IMR-90 (cell line): ENCODE results near the gene SELP. TPM values are rescaled to one million over a fixed set of nuclear protein-coding genes. Genes with fewer than 3 reads are reported as not detected.

Experiments used
- ATAC-seq: fragments of 200-7000 bp; cut with Tn5 transposase; 2 replicates; pipeline ENCODE4 v1.9.1; 2020; ENCODE audit warnings: low read depth, mild to moderate bottlenecking, moderate library complexity
- BruUV-seq: library from RNA; stranded (reverse); fragments of 400-500 nt; replicated peaks from 2 replicates; lab custom pipeline; 2021; lab: Mats Ljungman, UMichigan
- CTCF ChIA-PET: fragments of 300-600 bp; formaldehyde crosslinking; extraction: SDS; loops from one replicate; lab custom pipeline; 2021; ENCODE audit warnings: antibody characterized with exemption; lab: Yijun Ruan, JAX
- POLR2A ChIA-PET: fragments of 300-600 bp; sonication (Branson Sonifier 250); formaldehyde crosslinking; loops from one replicate; lab custom pipeline; 2022; ENCODE audit warnings: antibody characterized with exemption; ENCODE audit not compliant: unreplicated experiment; lab: Charles Lee
- DNase-seq: peaks from one replicate; pipeline ENCODE4 v3.0.0; 2013
- H2AFZ ChIP-seq: replicated peaks from 2 replicates; pipeline ENCODE3; 2013; ENCODE audit warnings: low read length, mild to moderate bottlenecking; ENCODE audit not compliant: poor library complexity
- H2AK5ac ChIP-seq: 2 replicates; pipeline ENCODE4 v1.6.1; 2013; ENCODE audit warnings: low read depth, low read length, inconsistent platforms
- H2AK9ac ChIP-seq: replicated peaks from 2 replicates; pipeline ENCODE3; 2013; ENCODE audit warnings: mild to moderate bottlenecking, low read depth, low read length, moderate library complexity; ENCODE audit not compliant: poor library complexity
- H2BK120ac ChIP-seq: 2 replicates; pipeline ENCODE4 v1.6.1; 2013; ENCODE audit warnings: low read depth, low read length, inconsistent platforms
- H2BK15ac ChIP-seq: 3 replicates; pipeline ENCODE4 v1.6.1; 2013; ENCODE audit warnings: low read depth, low read length, inconsistent platforms
- H2BK20ac ChIP-seq: 2 replicates; pipeline ENCODE4 v1.6.1; 2013; ENCODE audit warnings: low read depth, mild to moderate bottlenecking, inconsistent platforms, low read length, moderate library complexity
- H2BK5ac ChIP-seq: 2 replicates; pipeline ENCODE4 v1.6.1; 2013; ENCODE audit warnings: mild to moderate bottlenecking, low read depth, low read length, inconsistent platforms; ENCODE audit not compliant: poor library complexity, severe bottlenecking
- H3K14ac ChIP-seq: replicated peaks from 2 replicates; pipeline ENCODE4 v1.6.1; 2013; ENCODE audit warnings: low read depth, low read length, inconsistent platforms
- H3K18ac ChIP-seq: 2 replicates; pipeline ENCODE4 v1.6.1; 2013; ENCODE audit warnings: low read depth, low read length, control low read depth
- H3K23ac ChIP-seq: 2 replicates; pipeline ENCODE4 v1.6.1; 2013; ENCODE audit warnings: low read depth, low read length, inconsistent platforms
- H3K27ac ChIP-seq: 2 replicates; pipeline ENCODE4 v1.5.1; 2013; ENCODE audit warnings: mild to moderate bottlenecking, control low read depth, low read length; ENCODE audit not compliant: insufficient read depth
- H3K27me3 ChIP-seq: 2 replicates; pipeline ENCODE4 v1.6.1; 2013; ENCODE audit warnings: low read length; ENCODE audit not compliant: control insufficient read depth, insufficient read depth
- H3K36me3 ChIP-seq: 2 replicates; pipeline ENCODE4 v1.6.1; 2013; ENCODE audit warnings: low read length, mixed read lengths; ENCODE audit not compliant: control insufficient read depth, insufficient read depth
- H3K4ac ChIP-seq: 2 replicates; pipeline ENCODE4 v1.6.1; 2013; ENCODE audit warnings: low read depth, low read length, inconsistent platforms
- H3K4me1 ChIP-seq: 2 replicates; pipeline ENCODE4 v1.6.1; 2013; ENCODE audit warnings: low read length, mixed read lengths; ENCODE audit not compliant: control insufficient read depth, insufficient read depth
- H3K4me2 ChIP-seq: 2 replicates; pipeline ENCODE4 v1.6.1; 2013; ENCODE audit warnings: low read depth, mild to moderate bottlenecking, control low read depth, low read length, moderate library complexity
- H3K4me3 ChIP-seq: 2 replicates; pipeline ENCODE4 v1.5.1; 2013; ENCODE audit warnings: low read depth, mild to moderate bottlenecking, control low read depth, low read length, moderate library complexity; ENCODE audit not compliant: insufficient read depth
- H3K56ac ChIP-seq: 2 replicates; pipeline ENCODE4 v1.6.1; 2013; ENCODE audit warnings: low read length, inconsistent platforms; ENCODE audit not compliant: insufficient read depth; ENCODE audit errors: extremely low read depth
- H3K79me1 ChIP-seq, 2 experiments: 2 replicates each; pipeline ENCODE4 v1.6.1; 2013; ENCODE audit warnings: low read length in 2 of 2, inconsistent platforms in 1 of 2, low read depth in 1 of 2
- H3K9ac ChIP-seq: 2 replicates; pipeline ENCODE4 v1.6.1; 2013; ENCODE audit warnings: low read depth, low read length, control low read depth
- H3K9me1 ChIP-seq: 2 replicates; pipeline ENCODE4 v1.6.1; 2013; ENCODE audit warnings: low read length, inconsistent platforms; ENCODE audit not compliant: insufficient read depth
- H3K9me3 ChIP-seq: 2 replicates; pipeline ENCODE4 v1.6.1; 2013; ENCODE audit warnings: low read length; ENCODE audit not compliant: control insufficient read depth, insufficient read depth
- H4K20me1 ChIP-seq: 2 replicates; pipeline ENCODE4 v1.6.1; 2013; ENCODE audit warnings: low read length, inconsistent platforms; ENCODE audit not compliant: insufficient read depth
- H4K5ac ChIP-seq: 2 replicates; pipeline ENCODE4 v1.6.1; 2013; ENCODE audit warnings: mild to moderate bottlenecking, low read depth, low read length, control low read depth
- H4K8ac ChIP-seq, 2 experiments: 2 replicates each; pipeline ENCODE4 v1.6.1; 2013; ENCODE audit warnings: low read depth in 2 of 2, low read length in 2 of 2, control low read depth in 1 of 2, inconsistent platforms in 1 of 2
- H4K91ac ChIP-seq: 2 replicates; pipeline ENCODE4 v1.6.1; 2013; ENCODE audit warnings: low read depth, low read length, inconsistent platforms; ENCODE audit not compliant: insufficient read depth
- NFE2L2 ChIP-seq: fragments of 150-350 bp; IDR thresholded peaks from 2 replicates; pipeline ENCODE4 v1.6.1; 2016; ENCODE audit warnings: low read depth, mild to moderate bottlenecking, low read length
- RCOR1 ChIP-seq: IDR thresholded peaks from 2 replicates; pipeline ENCODE4 v1.6.1; 2012; ENCODE audit warnings: mild to moderate bottlenecking, low read length, improper control_type of control experiment; ENCODE audit not compliant: insufficient replicate concordance
- RFX5 ChIP-seq: IDR thresholded peaks from 2 replicates; pipeline ENCODE4 v1.8.0; 2012; ENCODE audit warnings: low read depth, mild to moderate bottlenecking, low read length, moderate library complexity
- WGBS, 2 experiments: methylation state at CpG; one replicate each; pipeline versions ENCODE4 v1.1.5 to v1.1.7; 2013; ENCODE audit warnings: missing lambda C conversion rate in 2 of 2; ENCODE audit not compliant: insufficient read length in 1 of 2; ENCODE audit errors: extremely low coverage in 2 of 2; 5-methylcytosine and 5-hydroxymethylcytosine counted together
- dilution Hi-C: fragments of 300-500 bp; cut with HindIII; formaldehyde crosslinking; loops from one replicate; pipeline ENCODE4 v1.14.3; 2018; ENCODE audit warnings: low sequenced_read_pairs; ENCODE audit not compliant: unreplicated experiment
- in situ Hi-C: fragments of 300-500 bp; cut with MboI; formaldehyde crosslinking; loops from 3 replicates; pipeline ENCODE4 v1.14.3; 2019; ENCODE audit warnings: low sequenced_read_pairs, inconsistent platforms, mixed read lengths
- intact Hi-C: fragments of 100-400 bp; cut with micrococcal nuclease; formaldehyde crosslinking; loops from 2 replicates; pipeline ENCODE4 v1.10.0; 2022
- polyA plus RNA-seq, 3 experiments: library from polyadenylated mRNA; depleted of rRNA; stranded (reverse); fragments of >200 nt; gene quantifications; 2 replicates each; pipeline ENCODE4 v1.2.3, GENCODE V29; 2012; ENCODE audit warnings: low replicate concordance in 1 of 3
- total RNA-seq: library from RNA; depleted of rRNA; stranded (reverse); fragments of >200 nt; gene quantifications from 2 replicates; pipeline ENCODE4 v1.2.3, GENCODE V29; 2012
- TF ChIP-seq, protein P1 (sequence below): conservative IDR thresholded peaks from 2 replicates; pipeline ENCODE4 v1.5.1; 2012; ENCODE audit warnings: mild to moderate bottlenecking, low read depth, low read length, improper control_type of control experiment
- TF ChIP-seq, protein P2 (sequence below): fragments of 150-350 bp; IDR thresholded peaks from 2 replicates; pipeline ENCODE4 v1.6.1; 2017; ENCODE audit warnings: mild to moderate bottlenecking, antibody characterized with exemption, low read length, low read depth

SELP gene
- total and polyA plus RNA-seq, 2 of the 4 experiments (the other 2 are of a cell fraction), result not detected

DNA sequence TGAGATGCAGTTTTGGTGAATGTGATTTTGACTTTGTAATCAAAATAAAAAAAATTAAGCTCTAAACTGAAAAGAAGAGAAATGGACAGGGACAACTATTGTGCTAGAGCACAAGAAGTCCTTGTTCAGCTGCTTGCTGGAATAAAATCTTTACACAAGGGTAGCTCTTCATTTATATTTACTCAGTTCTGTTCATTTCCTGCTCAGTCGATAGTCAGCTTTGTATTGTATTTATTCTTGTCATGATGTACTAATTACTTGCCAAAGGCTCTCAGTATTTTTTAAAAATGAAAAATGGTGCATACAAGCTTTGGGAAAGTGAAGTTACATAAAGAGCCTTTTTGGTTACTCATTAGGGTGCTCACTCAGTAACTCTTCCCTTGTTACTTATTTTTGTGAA is 61.4 kb downstream of the SELP start:
- no peak overlapping the region for H2BK15ac ChIP-seq
- in situ Hi-C loops (no loop called here), dilution Hi-C loops (no loop called here), intact Hi-C loops (no loop called here)
- H2AK9ac ChIP-seq, result no peak overlapping the region
- H4K8ac ChIP-seq, result no peak overlapping the region
- no peaks in the 10 kb centered on the region for H3K9me1 ChIP-seq
- no peak overlapping the region for H2BK20ac ChIP-seq
- H3K27ac ChIP-seq, result no peak overlapping the region
- BruUV-seq, result no TSS peak
- no peak overlapping the region for H3K9ac ChIP-seq
- no peaks in the 10 kb centered on the region for H3K9me3 ChIP-seq
- no peaks in the 10 kb centered on the region for H3K27me3 ChIP-seq
- no peak overlapping the region for H3K14ac ChIP-seq
- no peak overlapping the region for H4K91ac ChIP-seq
- ChIA-PET POLR2A (no interaction called here), CTCF (interaction anchor here (0.7 to 1.1 kb wide), 3 partner anchors 10 to 116 kb away, joined by 3 read pairs; no protein-coding TSS in a partner anchor)
- H3K4ac ChIP-seq, result no peak overlapping the region
- no peak overlapping the region for H3K23ac ChIP-seq
- H3K18ac ChIP-seq, result no peak overlapping the region
- no peak overlapping the region for H4K5ac ChIP-seq
- H3K79me1 ChIP-seq, result no peaks in the 10 kb centered on the region
- no peaks in the 10 kb centered on the region for H3K36me3 ChIP-seq
- H2AFZ ChIP-seq, result no peak overlapping the region
- no peak overlapping the region for H3K56ac ChIP-seq
- no peak for ATAC-seq
- H2BK120ac ChIP-seq, result no peak overlapping the region
- H2AK5ac ChIP-seq, result no peak overlapping the region
- H4K20me1 ChIP-seq, result no peaks in the 10 kb centered on the region
- no peak for DNase-seq
- H3K4me2 ChIP-seq, result no peak overlapping the region
- H3K4me3 ChIP-seq, result no peak overlapping the region
- WGBS, 2 experiments, result no CpG with 5 or more reads among the region's 1 CpG
- H2BK5ac ChIP-seq, result no peak overlapping the region
- no peaks in the 10 kb centered on the region for H3K4me1 ChIP-seq
- TF ChIP-seq, protein P1, sequence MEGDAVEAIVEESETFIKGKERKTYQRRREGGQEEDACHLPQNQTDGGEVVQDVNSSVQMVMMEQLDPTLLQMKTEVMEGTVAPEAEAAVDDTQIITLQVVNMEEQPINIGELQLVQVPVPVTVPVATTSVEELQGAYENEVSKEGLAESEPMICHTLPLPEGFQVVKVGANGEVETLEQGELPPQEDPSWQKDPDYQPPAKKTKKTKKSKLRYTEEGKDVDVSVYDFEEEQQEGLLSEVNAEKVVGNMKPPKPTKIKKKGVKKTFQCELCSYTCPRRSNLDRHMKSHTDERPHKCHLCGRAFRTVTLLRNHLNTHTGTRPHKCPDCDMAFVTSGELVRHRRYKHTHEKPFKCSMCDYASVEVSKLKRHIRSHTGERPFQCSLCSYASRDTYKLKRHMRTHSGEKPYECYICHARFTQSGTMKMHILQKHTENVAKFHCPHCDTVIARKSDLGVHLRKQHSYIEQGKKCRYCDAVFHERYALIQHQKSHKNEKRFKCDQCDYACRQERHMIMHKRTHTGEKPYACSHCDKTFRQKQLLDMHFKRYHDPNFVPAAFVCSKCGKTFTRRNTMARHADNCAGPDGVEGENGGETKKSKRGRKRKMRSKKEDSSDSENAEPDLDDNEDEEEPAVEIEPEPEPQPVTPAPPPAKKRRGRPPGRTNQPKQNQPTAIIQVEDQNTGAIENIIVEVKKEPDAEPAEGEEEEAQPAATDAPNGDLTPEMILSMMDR, result no peak
- TF ChIP-seq, protein P2, sequence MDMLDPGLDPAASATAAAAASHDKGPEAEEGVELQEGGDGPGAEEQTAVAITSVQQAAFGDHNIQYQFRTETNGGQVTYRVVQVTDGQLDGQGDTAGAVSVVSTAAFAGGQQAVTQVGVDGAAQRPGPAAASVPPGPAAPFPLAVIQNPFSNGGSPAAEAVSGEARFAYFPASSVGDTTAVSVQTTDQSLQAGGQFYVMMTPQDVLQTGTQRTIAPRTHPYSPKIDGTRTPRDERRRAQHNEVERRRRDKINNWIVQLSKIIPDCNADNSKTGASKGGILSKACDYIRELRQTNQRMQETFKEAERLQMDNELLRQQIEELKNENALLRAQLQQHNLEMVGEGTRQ, result no peak
- TF ChIP-seq NFE2L2, result no peak
- TF ChIP-seq RFX5, result no peak
- TF ChIP-seq RCOR1, result no peak
